ENCODE measurements around the gene CDC14B.

DNA sequence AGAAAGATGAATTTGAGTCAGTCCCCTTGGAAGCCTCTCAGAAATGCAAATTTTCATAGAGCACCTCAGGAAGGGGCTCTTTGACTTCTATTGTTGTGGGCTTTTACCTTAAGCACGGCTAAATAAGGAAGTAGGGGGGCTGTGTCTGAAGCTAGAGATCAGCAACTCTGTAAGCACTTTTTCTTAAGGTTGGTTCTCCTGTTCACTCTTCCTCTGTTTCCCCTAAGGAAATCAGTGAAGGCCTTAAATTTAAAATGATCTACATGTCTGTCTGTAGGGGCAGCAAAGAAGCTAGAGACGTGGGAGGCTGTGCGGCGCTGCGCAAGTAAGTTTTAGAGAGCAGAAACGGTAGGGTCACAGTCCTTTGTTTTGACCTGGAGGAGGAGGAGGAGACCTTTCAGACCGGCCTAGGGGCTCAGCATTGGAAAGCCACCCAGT, 1.2 kb upstream of the CDC14B start:
- TF ChIP-seq CBFB (CRISPR knock-in tag; IDR thresholded peaks at IDR 0.05; ENCODE audit: low read depth) (no peak), MXD4 (CRISPR knock-in tag; IDR thresholded peaks at IDR 0.05; ENCODE audit: borderline replicate concordance) (no peak), ESRRA (CRISPR knock-in tag; IDR thresholded peaks at IDR 0.05; ENCODE audit: borderline replicate concordance) (no peak), NR2C2 (CRISPR knock-in tag; IDR thresholded peaks at IDR 0.05) (no peak), NFYB (CRISPR knock-in tag; conservative IDR thresholded peaks at IDR 0.05; ENCODE audit: low read depth) (no peak), JUN (CRISPR knock-in tag; IDR thresholded peaks at IDR 0.05) (no peak), TEAD4 (CRISPR knock-in tag; IDR thresholded peaks at IDR 0.05) (no peak)
- TF ChIP-seq, protein P1, sequence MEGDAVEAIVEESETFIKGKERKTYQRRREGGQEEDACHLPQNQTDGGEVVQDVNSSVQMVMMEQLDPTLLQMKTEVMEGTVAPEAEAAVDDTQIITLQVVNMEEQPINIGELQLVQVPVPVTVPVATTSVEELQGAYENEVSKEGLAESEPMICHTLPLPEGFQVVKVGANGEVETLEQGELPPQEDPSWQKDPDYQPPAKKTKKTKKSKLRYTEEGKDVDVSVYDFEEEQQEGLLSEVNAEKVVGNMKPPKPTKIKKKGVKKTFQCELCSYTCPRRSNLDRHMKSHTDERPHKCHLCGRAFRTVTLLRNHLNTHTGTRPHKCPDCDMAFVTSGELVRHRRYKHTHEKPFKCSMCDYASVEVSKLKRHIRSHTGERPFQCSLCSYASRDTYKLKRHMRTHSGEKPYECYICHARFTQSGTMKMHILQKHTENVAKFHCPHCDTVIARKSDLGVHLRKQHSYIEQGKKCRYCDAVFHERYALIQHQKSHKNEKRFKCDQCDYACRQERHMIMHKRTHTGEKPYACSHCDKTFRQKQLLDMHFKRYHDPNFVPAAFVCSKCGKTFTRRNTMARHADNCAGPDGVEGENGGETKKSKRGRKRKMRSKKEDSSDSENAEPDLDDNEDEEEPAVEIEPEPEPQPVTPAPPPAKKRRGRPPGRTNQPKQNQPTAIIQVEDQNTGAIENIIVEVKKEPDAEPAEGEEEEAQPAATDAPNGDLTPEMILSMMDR (IDR thresholded peaks at IDR 0.05) = no peak
- TF ChIP-seq, protein P2, sequence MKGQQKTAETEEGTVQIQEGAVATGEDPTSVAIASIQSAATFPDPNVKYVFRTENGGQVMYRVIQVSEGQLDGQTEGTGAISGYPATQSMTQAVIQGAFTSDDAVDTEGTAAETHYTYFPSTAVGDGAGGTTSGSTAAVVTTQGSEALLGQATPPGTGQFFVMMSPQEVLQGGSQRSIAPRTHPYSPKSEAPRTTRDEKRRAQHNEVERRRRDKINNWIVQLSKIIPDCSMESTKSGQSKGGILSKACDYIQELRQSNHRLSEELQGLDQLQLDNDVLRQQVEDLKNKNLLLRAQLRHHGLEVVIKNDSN (CRISPR knock-in tag; IDR thresholded peaks at IDR 0.05) = no peak
